ENCODE results near the gene MVB12B. TPM values are rescaled to one million over a fixed set of nuclear protein-coding genes. Genes with fewer than 3 reads are reported as not detected.

Gene MVB12B
- total RNA-seq, 1 donor from 2014 or later, result 12.8 TPM

GRCh38 chr9:126524353-126525077 lies 197.9 kb downstream of the MVB12B start:
- H3K4me3 ChIP-seq (ENCODE audit: insufficient read depth, low read depth, low read length), result no peak overlapping the region
- H3K9ac ChIP-seq (ENCODE audit: low read length), result no peak overlapping the region
- Mint-ChIP-seq H3K27me3 (ENCODE audit: low read depth, unreplicated experiment) (peaks cover 44% of the 10 kb centered on the region), H3K4me3 (ENCODE audit: unreplicated experiment) (no peak overlapping the region), H3K9me3 (ENCODE audit: unreplicated experiment) (no peaks in the 10 kb centered on the region), H3K36me3 (ENCODE audit: low read depth, unreplicated experiment) (no peaks in the 10 kb centered on the region), H3K27ac (ENCODE audit: unreplicated experiment) (no peak overlapping the region), H3K4me1 (ENCODE audit: low read depth, unreplicated experiment) (peaks cover 6% of the 10 kb centered on the region)
- no peaks in the 10 kb centered on the region for H4K20me1 ChIP-seq (ENCODE audit: insufficient read depth, low read length)
- no peak for FAIRE-seq
- H3K79me2 ChIP-seq (ENCODE audit: insufficient read depth, low read length), result no peaks in the 10 kb centered on the region
- peaks cover 32% of the 10 kb centered on the region for H3K27me3 ChIP-seq (ENCODE audit: insufficient read depth, low read length)
- no peak overlapping the region for H3K4me2 ChIP-seq (ENCODE audit: low read length)
- H2AFZ ChIP-seq (ENCODE audit: low read depth, low read length), result no peak overlapping the region
- no peak for TF ChIP-seq EZH2 (IDR thresholded peaks at IDR 0.05; ENCODE audit: insufficient read depth, low read length)
- no peak for TF ChIP-seq CTCF (IDR thresholded peaks at IDR 0.05; ENCODE audit: insufficient read depth, low read depth, low read length)
- H3K4me1 ChIP-seq (ENCODE audit: insufficient read depth, low read length), result no peaks in the 10 kb centered on the region
- no peaks in the 10 kb centered on the region for H3K36me3 ChIP-seq (ENCODE audit: insufficient read depth, low read length)
- no peak for DNase-seq (ENCODE audit: low read depth)
- no peak overlapping the region for H3K27ac ChIP-seq (ENCODE audit: low read depth, low read length)
- H3K9me3 ChIP-seq (ENCODE audit: insufficient read depth, low read depth, low read length), result no peaks in the 10 kb centered on the region

GRCh38 chr9:126526218-126527108 lies 199.8 kb downstream of the MVB12B start:
- no peaks in the 10 kb centered on the region for H3K9me3 Mint-ChIP-seq (ENCODE audit: unreplicated experiment)
- FAIRE-seq, result no peak
- Histone ChIP-seq H3K36me3 (ENCODE audit: insufficient read depth, low read length) (no peaks in the 10 kb centered on the region), H4K20me1 (ENCODE audit: insufficient read depth, low read length) (no peaks in the 10 kb centered on the region), H3K79me2 (ENCODE audit: insufficient read depth, low read length) (no peaks in the 10 kb centered on the region), H3K27ac (ENCODE audit: low read depth, low read length) (no peak overlapping the region), H3K27me3 (ENCODE audit: insufficient read depth, low read length) (peaks cover 20% of the 10 kb centered on the region), H3K4me1 (ENCODE audit: insufficient read depth, low read length) (no peaks in the 10 kb centered on the region), H3K4me3 (ENCODE audit: insufficient read depth, low read depth, low read length) (no peak overlapping the region), H3K9me3 (ENCODE audit: insufficient read depth, low read depth, low read length) (no peaks in the 10 kb centered on the region), H3K4me2 (ENCODE audit: low read length) (no peak overlapping the region), H2AFZ (ENCODE audit: low read depth, low read length) (no peak overlapping the region), H3K9ac (ENCODE audit: low read length) (no peak overlapping the region)
- DNase-seq (ENCODE audit: low read depth), result no peak
- H3K36me3 Mint-ChIP-seq (ENCODE audit: low read depth, unreplicated experiment), result no peaks in the 10 kb centered on the region
- no peak for TF ChIP-seq EZH2 (IDR thresholded peaks at IDR 0.05; ENCODE audit: insufficient read depth, low read length)
- TF ChIP-seq CTCF (IDR thresholded peaks at IDR 0.05; ENCODE audit: insufficient read depth, low read depth, low read length), result no peak
- no peak overlapping the region for H3K4me3 Mint-ChIP-seq (ENCODE audit: unreplicated experiment)
- peaks cover 6% of the 10 kb centered on the region for H3K4me1 Mint-ChIP-seq (ENCODE audit: low read depth, unreplicated experiment)
- H3K27ac Mint-ChIP-seq (ENCODE audit: unreplicated experiment), result no peak overlapping the region
- H3K27me3 Mint-ChIP-seq (ENCODE audit: low read depth, unreplicated experiment), result peaks cover 46% of the 10 kb centered on the region

Measured in astrocyte (in vitro differentiated cells and primary cell).